ENCODE data around the gene ZBTB7C. TPM values are rescaled to one million over a fixed set of nuclear protein-coding genes. Genes with fewer than 3 reads are reported as not detected.
A peak's percentile ranks its signal among the peaks of the same experiment; 100 is the strongest.

Gene ZBTB7C
- total and polyA plus RNA-seq, 5 donors from 2014 or later = not detected

- no peak overlapping the region for H3K4me3 ChIP-seq (ENCODE audit: low read depth, low read length)
- H3K27me3 ChIP-seq (ENCODE audit: control insufficient read depth, insufficient read depth, low read length) = peaks cover 10% of the 10 kb centered on the region
- Mint-ChIP-seq H3K9me3 (peaks cover 0 to 2% (median 0%) of the 10 kb centered on the region in 7 donors), H3K36me3 (no peaks in the 10 kb centered on the region), H3K27me3 (peaks cover 56% of the 10 kb centered on the region), H3K27ac (no peak overlapping the region), H3K4me1 (peaks cover 0 to 12% (median 3%) of the 10 kb centered on the region in 4 donors), H3K4me3 (peak overlapping the region in 1 of 4 donors; percentile 27)
- no peaks in the 10 kb centered on the region for H3K4me1 ChIP-seq (ENCODE audit: control insufficient read depth, insufficient read depth, low read length, poor library complexity, severe bottlenecking)
- H3K36me3 ChIP-seq (ENCODE audit: control insufficient read depth, insufficient read depth, low read length) = no peaks in the 10 kb centered on the region
- DNase-seq = no peak
- H3K9me3 ChIP-seq (ENCODE audit: control insufficient read depth in 2 of 2, low read length in 2 of 2) = no peaks in the 10 kb centered on the region
- no peak overlapping the region for H3K27ac ChIP-seq (ENCODE audit: insufficient read depth, low read length, poor library complexity, severe bottlenecking)
- ATAC-seq (ENCODE audit: low read depth in 2 of 2) = no peak
Measured at GRCh38 chr18:48402953-48403352, 6.2 kb downstream of the ZBTB7C start.

- H3K4me3 Mint-ChIP-seq = no peak overlapping the region
Measured at GRCh38 chr18:48399303-48400075, 9.7 kb downstream of the ZBTB7C start.

GRCh38 chr18:48398074-48398473 lies 11.1 kb downstream of the ZBTB7C start:
- Mint-ChIP-seq H3K36me3 (no peaks in the 10 kb centered on the region), H3K27ac (no peak overlapping the region), H3K27me3 (peaks cover 52% of the 10 kb centered on the region), H3K4me3 (no peak overlapping the region), H3K9me3 (peaks cover 0 to 2% (median 0%) of the 10 kb centered on the region in 7 donors), H3K4me1 (peaks cover 0 to 6% (median 0%) of the 10 kb centered on the region in 4 donors)
- no peaks in the 10 kb centered on the region for H3K9me3 ChIP-seq (ENCODE audit: control insufficient read depth in 2 of 2, low read length in 2 of 2)
- no peaks in the 10 kb centered on the region for H3K4me1 ChIP-seq (ENCODE audit: control insufficient read depth, insufficient read depth, low read length, poor library complexity, severe bottlenecking)
- no peak overlapping the region for H3K4me3 ChIP-seq (ENCODE audit: low read depth, low read length)
- ATAC-seq (ENCODE audit: low read depth in 2 of 2) = no peak
- peaks cover 17% of the 10 kb centered on the region for H3K27me3 ChIP-seq (ENCODE audit: control insufficient read depth, insufficient read depth, low read length)
- no peak overlapping the region for H3K27ac ChIP-seq (ENCODE audit: insufficient read depth, low read length, poor library complexity, severe bottlenecking)
- no peaks in the 10 kb centered on the region for H3K36me3 ChIP-seq (ENCODE audit: control insufficient read depth, insufficient read depth, low read length)
- no peak for DNase-seq

More at GRCh38 chr18:48399303-48400075, 9.7 kb downstream of the ZBTB7C start:
- Mint-ChIP-seq H3K4me1 (peaks cover 0 to 6% (median 0%) of the 10 kb centered on the region in 4 donors), H3K27ac (no peak overlapping the region), H3K9me3 (peaks cover 0 to 2% (median 0%) of the 10 kb centered on the region in 7 donors), H3K27me3 (peaks cover 43% of the 10 kb centered on the region), H3K36me3 (no peaks in the 10 kb centered on the region)
- ATAC-seq (ENCODE audit: low read depth in 2 of 2) = no peak
- no peak for DNase-seq
- no peak overlapping the region for H3K27ac ChIP-seq (ENCODE audit: insufficient read depth, low read length, poor library complexity, severe bottlenecking)
- no peaks in the 10 kb centered on the region for H3K4me1 ChIP-seq (ENCODE audit: control insufficient read depth, insufficient read depth, low read length, poor library complexity, severe bottlenecking)
- peaks cover 14% of the 10 kb centered on the region for H3K27me3 ChIP-seq (ENCODE audit: control insufficient read depth, insufficient read depth, low read length)
- no peak overlapping the region for H3K4me3 ChIP-seq (ENCODE audit: low read depth, low read length)
- no peaks in the 10 kb centered on the region for H3K36me3 ChIP-seq (ENCODE audit: control insufficient read depth, insufficient read depth, low read length)
- H3K9me3 ChIP-seq (ENCODE audit: control insufficient read depth in 2 of 2, low read length in 2 of 2) = no peaks in the 10 kb centered on the region

GRCh38 chr18:48397021-48397420 lies 12.2 kb downstream of the ZBTB7C start:
- no peaks in the 10 kb centered on the region for H3K36me3 ChIP-seq (ENCODE audit: control insufficient read depth, insufficient read depth, low read length)
- peaks cover 0 to 2% (median 0%) of the 10 kb centered on the region in 7 donors for H3K9me3 Mint-ChIP-seq
- H3K4me3 ChIP-seq (ENCODE audit: low read depth, low read length) = no peak overlapping the region
- ATAC-seq (ENCODE audit: low read depth in 2 of 2) (no peak), DNase-seq (no peak)
- no peaks in the 10 kb centered on the region for H3K9me3 ChIP-seq (ENCODE audit: control insufficient read depth in 2 of 2, low read length in 2 of 2)
- no peak overlapping the region for H3K27ac ChIP-seq (ENCODE audit: insufficient read depth, low read length, poor library complexity, severe bottlenecking)
- H3K36me3 Mint-ChIP-seq = no peaks in the 10 kb centered on the region
- no peak overlapping the region for H3K4me3 Mint-ChIP-seq
- peaks cover 17% of the 10 kb centered on the region for H3K27me3 ChIP-seq (ENCODE audit: control insufficient read depth, insufficient read depth, low read length)
- no peaks in the 10 kb centered on the region for H3K4me1 ChIP-seq (ENCODE audit: control insufficient read depth, insufficient read depth, low read length, poor library complexity, severe bottlenecking)
- no peak overlapping the region for H3K27ac Mint-ChIP-seq
- H3K4me1 Mint-ChIP-seq = peaks cover 0 to 6% (median 0%) of the 10 kb centered on the region in 4 donors
- H3K27me3 Mint-ChIP-seq = peaks cover 42% of the 10 kb centered on the region

- H3K36me3 Mint-ChIP-seq = no peaks in the 10 kb centered on the region
- no peak overlapping the region for H3K27ac ChIP-seq (ENCODE audit: insufficient read depth, low read length, poor library complexity, severe bottlenecking)
- no peak overlapping the region for H3K4me3 ChIP-seq (ENCODE audit: low read depth, low read length)
- H3K27me3 ChIP-seq (ENCODE audit: control insufficient read depth, insufficient read depth, low read length) = peaks cover 17% of the 10 kb centered on the region
- ATAC-seq (ENCODE audit: low read depth in 2 of 2) (no peak), DNase-seq (no peak)
- no peaks in the 10 kb centered on the region for H3K4me1 ChIP-seq (ENCODE audit: control insufficient read depth, insufficient read depth, low read length, poor library complexity, severe bottlenecking)
- H3K27me3 Mint-ChIP-seq = peaks cover 46% of the 10 kb centered on the region
- H3K9me3 ChIP-seq (ENCODE audit: control insufficient read depth in 2 of 2, low read length in 2 of 2) = no peaks in the 10 kb centered on the region
- H3K4me1 Mint-ChIP-seq = peaks cover 0 to 6% (median 0%) of the 10 kb centered on the region in 4 donors
- no peak overlapping the region for H3K27ac Mint-ChIP-seq
- no peaks in the 10 kb centered on the region for H3K36me3 ChIP-seq (ENCODE audit: control insufficient read depth, insufficient read depth, low read length)
- no peak overlapping the region for H3K4me3 Mint-ChIP-seq
- H3K9me3 Mint-ChIP-seq = peaks cover 0 to 2% (median 0%) of the 10 kb centered on the region in 7 donors
Measured at GRCh38 chr18:48396561-48396960, 12.6 kb downstream of the ZBTB7C start.

- H3K4me1 Mint-ChIP-seq = peaks cover 0 to 6% (median 0%) of the 10 kb centered on the region in 4 donors
- DNase-seq = no peak
- H3K36me3 Mint-ChIP-seq = no peaks in the 10 kb centered on the region
- peaks cover 0 to 2% (median 0%) of the 10 kb centered on the region in 7 donors for H3K9me3 Mint-ChIP-seq
- H3K4me3 Mint-ChIP-seq = no peak overlapping the region
- no peaks in the 10 kb centered on the region for H3K9me3 ChIP-seq (ENCODE audit: control insufficient read depth in 2 of 2, low read length in 2 of 2)
- H3K4me3 ChIP-seq (ENCODE audit: low read depth, low read length) = no peak overlapping the region
- H3K27me3 Mint-ChIP-seq = peaks cover 47% of the 10 kb centered on the region
- H3K4me1 ChIP-seq (ENCODE audit: control insufficient read depth, insufficient read depth, low read length, poor library complexity, severe bottlenecking) = no peaks in the 10 kb centered on the region
- no peak for ATAC-seq (ENCODE audit: low read depth in 2 of 2)
- peaks cover 17% of the 10 kb centered on the region for H3K27me3 ChIP-seq (ENCODE audit: control insufficient read depth, insufficient read depth, low read length)
- H3K36me3 ChIP-seq (ENCODE audit: control insufficient read depth, insufficient read depth, low read length) = no peaks in the 10 kb centered on the region
- no peak overlapping the region for H3K27ac Mint-ChIP-seq
- H3K27ac ChIP-seq (ENCODE audit: insufficient read depth, low read length, poor library complexity, severe bottlenecking) = no peak overlapping the region
Measured at GRCh38 chr18:48395646-48396045, 13.5 kb downstream of the ZBTB7C start.

- Mint-ChIP-seq H3K36me3 (no peaks in the 10 kb centered on the region), H3K27ac (no peak overlapping the region), H3K27me3 (peaks cover 46% of the 10 kb centered on the region), H3K4me1 (no peaks in the 10 kb centered on the region), H3K4me3 (no peak overlapping the region), H3K9me3 (peaks cover 0 to 2% (median 0%) of the 10 kb centered on the region in 7 donors)
- ATAC-seq (ENCODE audit: low read depth in 2 of 2) (no peak), DNase-seq (no peak)
- H3K27me3 ChIP-seq (ENCODE audit: control insufficient read depth, insufficient read depth, low read length) = peaks cover 17% of the 10 kb centered on the region
- H3K4me1 ChIP-seq (ENCODE audit: control insufficient read depth, insufficient read depth, low read length, poor library complexity, severe bottlenecking) = no peaks in the 10 kb centered on the region
- no peak overlapping the region for H3K27ac ChIP-seq (ENCODE audit: insufficient read depth, low read length, poor library complexity, severe bottlenecking)
- no peak overlapping the region for H3K4me3 ChIP-seq (ENCODE audit: low read depth, low read length)
- no peaks in the 10 kb centered on the region for H3K36me3 ChIP-seq (ENCODE audit: control insufficient read depth, insufficient read depth, low read length)
- H3K9me3 ChIP-seq (ENCODE audit: control insufficient read depth in 2 of 2, low read length in 2 of 2) = no peaks in the 10 kb centered on the region
Measured at GRCh38 chr18:48394176-48394575, 15.0 kb downstream of the ZBTB7C start.

- peaks cover 43% of the 10 kb centered on the region for H3K27me3 Mint-ChIP-seq
- Histone ChIP-seq H3K9me3 (ENCODE audit: control insufficient read depth in 2 of 2, low read length in 2 of 2) (no peaks in the 10 kb centered on the region), H3K27ac (ENCODE audit: insufficient read depth, low read length, poor library complexity, severe bottlenecking) (no peak overlapping the region), H3K27me3 (ENCODE audit: control insufficient read depth, insufficient read depth, low read length) (peaks cover 14% of the 10 kb centered on the region), H3K4me1 (ENCODE audit: control insufficient read depth, insufficient read depth, low read length, poor library complexity, severe bottlenecking) (no peaks in the 10 kb centered on the region), H3K36me3 (ENCODE audit: control insufficient read depth, insufficient read depth, low read length) (no peaks in the 10 kb centered on the region), H3K4me3 (ENCODE audit: low read depth, low read length) (no peak overlapping the region)
- no peaks in the 10 kb centered on the region for H3K4me1 Mint-ChIP-seq
- H3K4me3 Mint-ChIP-seq = no peak overlapping the region
- DNase-seq = no peak
- H3K27ac Mint-ChIP-seq = no peak overlapping the region
- ATAC-seq (ENCODE audit: low read depth in 2 of 2) = no peak
- H3K36me3 Mint-ChIP-seq = no peaks in the 10 kb centered on the region
- peaks cover 0 to 2% (median 0%) of the 10 kb centered on the region in 7 donors for H3K9me3 Mint-ChIP-seq
Measured at GRCh38 chr18:48393776-48394175, 15.4 kb downstream of the ZBTB7C start.

Measured in CD4-positive, CD25-positive, alpha-beta regulatory T cell (primary cell).